ENCODE data around the gene TGFB2. TPM values are rescaled to one million over a fixed set of nuclear protein-coding genes. Genes with fewer than 3 reads are reported as not detected.

The TGFB2 gene
- total RNA-seq, 1 donor from 2014 or later = 34.4 TPM

DNA sequence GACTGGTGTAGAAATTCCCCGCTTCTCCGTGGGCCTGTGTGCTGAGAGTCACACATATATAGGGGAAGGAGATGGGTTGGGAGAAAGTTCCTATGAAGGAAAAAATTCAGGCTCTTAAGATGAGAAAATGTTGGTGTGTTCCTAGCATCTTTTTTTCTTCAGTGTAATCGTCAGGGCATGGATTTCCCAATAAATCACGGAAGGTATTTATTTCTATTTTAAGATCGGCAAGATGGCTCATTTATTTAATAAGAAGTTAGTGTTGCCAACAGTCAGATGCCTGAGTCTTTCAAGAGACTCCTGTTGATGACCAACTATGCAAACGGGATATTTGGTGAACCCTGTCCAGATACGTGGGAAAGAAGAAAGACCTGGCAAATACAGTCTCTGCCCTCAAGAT, 58.2 kb downstream of the TGFB2 start:
- TF ChIP-seq, protein P1, sequence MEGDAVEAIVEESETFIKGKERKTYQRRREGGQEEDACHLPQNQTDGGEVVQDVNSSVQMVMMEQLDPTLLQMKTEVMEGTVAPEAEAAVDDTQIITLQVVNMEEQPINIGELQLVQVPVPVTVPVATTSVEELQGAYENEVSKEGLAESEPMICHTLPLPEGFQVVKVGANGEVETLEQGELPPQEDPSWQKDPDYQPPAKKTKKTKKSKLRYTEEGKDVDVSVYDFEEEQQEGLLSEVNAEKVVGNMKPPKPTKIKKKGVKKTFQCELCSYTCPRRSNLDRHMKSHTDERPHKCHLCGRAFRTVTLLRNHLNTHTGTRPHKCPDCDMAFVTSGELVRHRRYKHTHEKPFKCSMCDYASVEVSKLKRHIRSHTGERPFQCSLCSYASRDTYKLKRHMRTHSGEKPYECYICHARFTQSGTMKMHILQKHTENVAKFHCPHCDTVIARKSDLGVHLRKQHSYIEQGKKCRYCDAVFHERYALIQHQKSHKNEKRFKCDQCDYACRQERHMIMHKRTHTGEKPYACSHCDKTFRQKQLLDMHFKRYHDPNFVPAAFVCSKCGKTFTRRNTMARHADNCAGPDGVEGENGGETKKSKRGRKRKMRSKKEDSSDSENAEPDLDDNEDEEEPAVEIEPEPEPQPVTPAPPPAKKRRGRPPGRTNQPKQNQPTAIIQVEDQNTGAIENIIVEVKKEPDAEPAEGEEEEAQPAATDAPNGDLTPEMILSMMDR (IDR thresholded peaks at IDR 0.05; ENCODE audit: insufficient read depth, low read length, poor library complexity, severe bottlenecking) = no peak
- Histone ChIP-seq H3K4me3 (ENCODE audit: low read depth, low read length) (no peak overlapping the region), H3K36me3 (ENCODE audit: control insufficient read depth, insufficient read depth, low read length) (no peaks in the 10 kb centered on the region), H3K27me3 (ENCODE audit: control insufficient read depth, insufficient read depth, low read length) (no peaks in the 10 kb centered on the region)
- DNase-seq (ENCODE audit: low read depth) = no peak

DNA sequence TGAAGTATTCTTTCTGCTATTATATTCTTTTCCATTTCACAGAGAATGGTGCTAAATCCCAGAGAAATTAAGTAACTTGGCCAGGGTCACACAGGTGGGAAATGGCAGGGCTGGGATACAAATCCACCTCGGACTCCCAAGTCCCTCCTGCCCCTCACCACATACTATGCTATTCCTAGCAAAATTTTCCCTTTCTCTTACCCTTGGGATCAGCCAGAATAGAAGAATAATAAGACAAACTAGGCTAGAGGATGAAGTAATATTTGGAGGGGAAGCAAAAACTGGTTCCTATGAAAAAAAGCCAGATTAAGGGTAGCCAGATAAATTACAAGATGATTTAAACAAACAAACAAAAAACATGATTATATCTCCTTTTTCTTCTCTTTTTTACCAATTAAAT, 62.5 kb downstream of the TGFB2 start:
- H3K4me3 ChIP-seq (ENCODE audit: low read depth, low read length) = no peak overlapping the region
- no peak for DNase-seq (ENCODE audit: low read depth)
- TF ChIP-seq, protein P1 (IDR thresholded peaks at IDR 0.05; ENCODE audit: insufficient read depth, low read length, poor library complexity, severe bottlenecking) = no peak
- no peaks in the 10 kb centered on the region for H3K27me3 ChIP-seq (ENCODE audit: control insufficient read depth, insufficient read depth, low read length)
- H3K36me3 ChIP-seq (ENCODE audit: control insufficient read depth, insufficient read depth, low read length) = no peaks in the 10 kb centered on the region

DNA sequence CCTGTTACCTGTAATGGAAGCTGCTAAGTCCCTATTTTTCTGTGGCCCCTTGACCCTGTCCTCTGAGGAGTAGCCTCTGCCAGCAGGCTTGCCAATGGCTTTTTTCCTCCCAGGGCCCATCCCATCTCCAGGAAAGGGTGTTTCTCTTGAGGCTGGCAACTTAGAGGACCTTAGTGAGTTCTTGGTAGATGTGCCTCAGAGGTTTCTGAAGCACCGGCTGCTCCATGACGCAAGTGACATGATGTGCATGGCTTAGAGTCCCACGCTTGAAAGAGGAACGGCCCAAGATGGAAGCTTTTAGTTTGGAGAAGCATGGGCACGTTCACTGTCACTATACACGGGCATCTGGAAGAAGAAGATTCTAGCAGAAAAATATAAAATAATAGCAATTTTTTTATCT, 63.0 kb downstream of the TGFB2 start:
- Histone ChIP-seq H3K27me3 (ENCODE audit: control insufficient read depth, insufficient read depth, low read length) (no peaks in the 10 kb centered on the region), H3K36me3 (ENCODE audit: control insufficient read depth, insufficient read depth, low read length) (no peaks in the 10 kb centered on the region), H3K4me3 (ENCODE audit: low read depth, low read length) (no peak overlapping the region)
- TF ChIP-seq, protein P1 (IDR thresholded peaks at IDR 0.05; ENCODE audit: insufficient read depth, low read length, poor library complexity, severe bottlenecking) = no peak
- no peak for DNase-seq (ENCODE audit: low read depth)

DNA sequence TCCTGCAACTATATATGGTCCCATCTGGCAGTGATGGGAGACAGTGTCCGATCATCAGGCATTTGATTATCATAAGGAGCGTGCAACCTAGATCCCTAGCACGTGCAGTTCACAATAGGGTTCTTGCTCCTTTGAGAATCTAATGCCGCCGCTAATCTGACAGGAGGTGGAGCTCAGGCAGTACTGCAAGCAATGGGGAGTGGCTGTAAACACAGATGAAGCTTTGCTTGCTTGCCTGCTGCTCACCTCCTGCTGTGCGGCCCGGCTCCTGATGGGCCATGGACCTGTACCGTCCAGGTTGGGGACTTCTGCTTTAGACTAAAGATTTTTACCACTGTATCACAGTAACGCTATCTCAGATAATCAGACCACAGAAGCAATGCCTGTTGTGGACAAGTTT, 63.8 kb downstream of the TGFB2 start:
- Histone ChIP-seq H3K27me3 (ENCODE audit: control insufficient read depth, insufficient read depth, low read length) (no peaks in the 10 kb centered on the region), H3K4me3 (ENCODE audit: low read depth, low read length) (no peak overlapping the region), H3K36me3 (ENCODE audit: control insufficient read depth, insufficient read depth, low read length) (no peaks in the 10 kb centered on the region)
- DNase-seq (ENCODE audit: low read depth) = no peak
- TF ChIP-seq, protein P1 (IDR thresholded peaks at IDR 0.05; ENCODE audit: insufficient read depth, low read length, poor library complexity, severe bottlenecking) = no peak

DNA sequence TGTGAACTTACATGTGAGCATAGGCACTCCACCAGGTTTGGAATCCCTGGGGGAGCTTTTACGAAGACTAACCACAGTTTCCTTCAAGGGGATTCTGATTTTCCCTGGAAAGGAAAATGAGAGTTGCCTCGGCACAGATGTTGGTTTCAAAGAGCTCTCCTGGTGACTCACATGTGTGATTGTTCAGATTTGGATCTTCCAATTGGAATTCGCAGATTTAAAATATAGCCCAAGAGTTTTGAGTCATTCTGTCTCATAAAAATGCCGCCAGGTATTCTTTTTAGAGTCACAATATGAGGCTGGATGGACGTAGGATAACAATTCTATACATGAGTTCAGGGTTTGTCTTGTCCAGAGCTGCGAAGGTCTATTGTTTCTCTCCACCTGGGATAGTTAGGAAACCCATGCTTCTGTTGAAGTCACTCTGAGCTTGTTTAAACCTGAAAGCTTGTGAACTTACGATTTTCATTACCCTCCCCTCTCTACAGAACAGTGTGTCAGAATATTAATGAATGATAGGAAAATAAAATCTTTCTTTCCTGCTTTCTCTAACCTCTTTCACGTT, 64.9 kb downstream of the TGFB2 start:
- Histone ChIP-seq H3K4me3 (ENCODE audit: low read depth, low read length) (no peak overlapping the region), H3K27me3 (ENCODE audit: control insufficient read depth, insufficient read depth, low read length) (no peaks in the 10 kb centered on the region), H3K36me3 (ENCODE audit: control insufficient read depth, insufficient read depth, low read length) (no peaks in the 10 kb centered on the region)
- TF ChIP-seq, protein P1 (IDR thresholded peaks at IDR 0.05; ENCODE audit: insufficient read depth, low read length, poor library complexity, severe bottlenecking) = no peak
- DNase-seq (ENCODE audit: low read depth) = no peak

DNA sequence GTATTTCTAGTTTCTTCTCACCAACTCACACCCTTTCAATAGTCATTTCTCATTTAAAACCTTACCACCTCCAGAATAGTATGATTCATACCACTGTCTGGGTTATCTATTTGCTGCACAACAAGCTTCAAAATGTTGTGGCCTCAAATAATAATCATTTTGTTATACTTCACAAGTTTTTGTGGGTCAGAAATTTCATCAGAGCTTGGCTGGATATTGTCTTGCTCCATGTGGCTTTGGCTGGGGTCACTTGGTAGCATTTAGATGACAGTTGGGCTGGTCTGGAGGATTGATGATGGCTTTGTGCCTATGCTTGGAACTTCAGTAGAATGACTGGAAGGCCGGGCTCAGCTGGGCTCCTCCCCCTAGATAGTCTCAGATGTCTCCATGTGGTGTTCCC, 66.0 kb downstream of the TGFB2 start:
- Histone ChIP-seq H3K36me3 (ENCODE audit: control insufficient read depth, insufficient read depth, low read length) (no peaks in the 10 kb centered on the region), H3K4me3 (ENCODE audit: low read depth, low read length) (no peak overlapping the region), H3K27me3 (ENCODE audit: control insufficient read depth, insufficient read depth, low read length) (no peaks in the 10 kb centered on the region)
- no peak for DNase-seq (ENCODE audit: low read depth)
- TF ChIP-seq, protein P1 (IDR thresholded peaks at IDR 0.05; ENCODE audit: insufficient read depth, low read length, poor library complexity, severe bottlenecking) = no peak

Measured in kidney epithelial cell (primary cell).